ENCODE measurements around the gene ADGRV1. TPM values are rescaled to one million over a fixed set of nuclear protein-coding genes. Genes with fewer than 3 reads are reported as not detected.

Gene ADGRV1
- total RNA-seq, 1 experiment from 2014 or later: 64.8 TPM

DNA sequence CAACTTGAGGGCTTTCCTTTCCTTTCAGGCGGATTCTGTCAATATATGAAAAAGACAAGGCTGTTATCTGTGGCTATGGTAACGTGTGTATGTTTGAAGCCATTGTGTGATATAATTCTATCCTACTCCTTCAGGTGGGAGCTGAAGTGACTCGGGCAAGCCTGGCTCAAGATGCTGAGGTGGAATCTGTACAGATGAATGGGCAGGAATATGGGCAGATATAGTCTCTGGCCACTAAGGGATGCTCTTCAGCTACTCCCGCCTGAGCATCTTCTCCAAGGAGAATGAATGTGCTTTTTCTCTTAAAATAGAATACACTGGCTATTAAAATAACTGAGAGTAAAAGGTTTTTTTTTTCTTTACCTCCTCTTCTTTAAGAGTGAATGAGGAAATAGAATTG is 244.8 kb downstream of the ADGRV1 start:
- no peak overlapping the region for H3K18ac ChIP-seq (ENCODE audit: insufficient read length, low read depth, low read length)
- no peak overlapping the region for H4K91ac ChIP-seq (ENCODE audit: insufficient read length, low read depth, low read length)
- H3K23me2 ChIP-seq (ENCODE audit: insufficient read length, low read depth, low read length, poor library complexity, severe bottlenecking): no peaks in the 10 kb centered on the region
- Mint-ChIP-seq H3K27ac (no peak overlapping the region; a peak in 1 of 7 replicates), H3K4me3 (no peak overlapping the region), H3K27me3 (ENCODE audit: low read depth) (no peaks in the 10 kb centered on the region; the same call in 1 of the 2 replicates), H3K4me1 (peaks cover 0 to 4% of the 10 kb centered on the region in 2 experiments; a peak in 1 of 4 replicates), H3K9me3 (peaks cover 19% of the 10 kb centered on the region in 2 experiments), H3K36me3 (ENCODE audit: insufficient read depth in 1 of 3, low read depth in 3 of 3) (peaks cover 13 to 29% (median 25%) of the 10 kb centered on the region in 3 experiments)
- H3K14ac ChIP-seq (ENCODE audit: insufficient read depth, low read length): no peak overlapping the region
- no peak overlapping the region for H3K4me2 ChIP-seq (ENCODE audit: insufficient read depth, insufficient read length, low read length)
- no peaks in the 10 kb centered on the region for H3K9me3 ChIP-seq (ENCODE audit: control insufficient read depth, low read depth, low read length)
- WGBS (ENCODE audit: extremely low coverage, insufficient read length, low lambda C conversion rate): no CpG with 5 or more reads among the region's 4 CpGs
- no peak overlapping the region for H2BK20ac ChIP-seq (ENCODE audit: low read depth, low read length, poor library complexity, severe bottlenecking)
- no peak for DNase-seq
- no peak overlapping the region for H2AFZ ChIP-seq (ENCODE audit: low read length)
- H2AK5ac ChIP-seq (ENCODE audit: insufficient read length, low read length): no peak overlapping the region
- no peaks in the 10 kb centered on the region for H4K20me1 ChIP-seq (ENCODE audit: control insufficient read depth, insufficient read depth, insufficient read length)
- H4K5ac ChIP-seq (ENCODE audit: insufficient read length, low read depth, low read length): no peak overlapping the region
- no peaks in the 10 kb centered on the region for H3K27me3 ChIP-seq (ENCODE audit: insufficient read depth, low read length)
- H3K4me1 ChIP-seq (ENCODE audit: insufficient read depth, low read length): no peaks in the 10 kb centered on the region
- H3K23ac ChIP-seq (ENCODE audit: insufficient read length, low read depth, low read length): no peak overlapping the region
- H4K8ac ChIP-seq (replicated peaks; ENCODE audit: insufficient read length, low read depth, low read length): no peak overlapping the region
- no peak for TF ChIP-seq CTCF (conservative IDR thresholded peaks at IDR 0.05)
- H2BK15ac ChIP-seq (ENCODE audit: low read depth, low read length): no peak overlapping the region
- no peak overlapping the region for H3K27ac ChIP-seq (ENCODE audit: insufficient read length, low read depth, low read length)
- H3K9ac ChIP-seq (ENCODE audit: extremely low read depth, insufficient read length, low read length): no peak overlapping the region
- H3T11ph ChIP-seq (ENCODE audit: low read length): no peak overlapping the region
- no peak overlapping the region for H2BK5ac ChIP-seq (ENCODE audit: insufficient read length, low read length)
- no peak overlapping the region for H2BK120ac ChIP-seq (ENCODE audit: low read depth, low read length, poor library complexity, severe bottlenecking)
- H3K4ac ChIP-seq (ENCODE audit: low read depth, low read length): no peak overlapping the region
- H3K79me2 ChIP-seq (ENCODE audit: insufficient read depth, low read length): no peaks in the 10 kb centered on the region
- no peak overlapping the region for H3K56ac ChIP-seq (ENCODE audit: insufficient read length, low read depth, low read length)
- H3K79me1 ChIP-seq (ENCODE audit: insufficient read depth, low read depth, low read length, poor library complexity, severe bottlenecking): no peaks in the 10 kb centered on the region
- no peak overlapping the region for H2BK12ac ChIP-seq (ENCODE audit: insufficient read length, low read depth, low read length)

All from H9 (cell line).